Activated naive CD4-positive, alpha-beta T cell treated with Interleukin-2 at 50 U/mL for 16 hours (primary cell): Measurements from ENCODE around the gene SPATA31E1.
"Not testable (repeated sequence)": the region's sequence is repeated elsewhere in the genome, so short reads cannot be mapped to it uniquely, and the experiment has no call there.

ENCODE experiments used
- DNase-seq: peaks from one replicate; pipeline ENCODE4 v3.0.0-alpha.2; 2020

SPATA31E1 gene

GRCh38 chr9:87882627-87883026 is at the start of gene SPATA31E1:
Gene SPATA31E1 (plus strand): TSS chr9:87882877. CDS start chr9:87882892, 15 bp downstream.
- DNase-seq: no peak

GRCh38 chr9:87834357-87834756 is 48.3 kb upstream of the SPATA31E1 start:
- DNase-seq: no peak

- no peak for DNase-seq
These were observed 46.1 kb upstream of the SPATA31E1 start for GRCh38 chr9:87836536-87836935.

- no peak for DNase-seq
These were observed 45.5 kb upstream of the SPATA31E1 start for GRCh38 chr9:87836951-87837705.

- no peak for DNase-seq
These were observed 42.5 kb upstream of the SPATA31E1 start for GRCh38 chr9:87840134-87840533.

GRCh38 chr9:87842878-87843585 is 39.6 kb upstream of the SPATA31E1 start:
- DNase-seq: no peak

GRCh38 chr9:87844506-87844905 is 38.2 kb upstream of the SPATA31E1 start:
- no peak for DNase-seq

- DNase-seq: not testable (repeated sequence)
These were observed 34.9 kb upstream of the SPATA31E1 start for GRCh38 chr9:87847817-87848216.

- DNase-seq: no peak
These were observed 33.4 kb upstream of the SPATA31E1 start for GRCh38 chr9:87849144-87849758.

- DNase-seq: no peak
These were observed 32.3 kb upstream of the SPATA31E1 start for GRCh38 chr9:87850391-87850790.

GRCh38 chr9:87851186-87851585 is 31.5 kb upstream of the SPATA31E1 start:
- DNase-seq: not testable (repeated sequence)

GRCh38 chr9:87853302-87853701 is 29.4 kb upstream of the SPATA31E1 start:
- DNase-seq: no peak

- DNase-seq: no peak
These were observed 28.6 kb upstream of the SPATA31E1 start for GRCh38 chr9:87853876-87854579.

GRCh38 chr9:87854580-87854955 is 28.1 kb upstream of the SPATA31E1 start:
- DNase-seq: no peak

GRCh38 chr9:87855061-87855460 is 27.6 kb upstream of the SPATA31E1 start:
- DNase-seq: no peak

- no peak for DNase-seq
These were observed 25.3 kb upstream of the SPATA31E1 start for GRCh38 chr9:87857141-87857947.

GRCh38 chr9:87857948-87858335 is 24.7 kb upstream of the SPATA31E1 start:
- DNase-seq: no peak

GRCh38 chr9:87859137-87859536 is 23.5 kb upstream of the SPATA31E1 start:
- DNase-seq: no peak

- DNase-seq: no peak
These were observed 22.9 kb upstream of the SPATA31E1 start for GRCh38 chr9:87859786-87860185.

GRCh38 chr9:87861332-87861731 is 21.3 kb upstream of the SPATA31E1 start:
- DNase-seq: no peak

- no peak for DNase-seq
These were observed 20.0 kb upstream of the SPATA31E1 start for GRCh38 chr9:87862536-87863268.
